Measurements from ENCODE around the gene GAPT.

DNA sequence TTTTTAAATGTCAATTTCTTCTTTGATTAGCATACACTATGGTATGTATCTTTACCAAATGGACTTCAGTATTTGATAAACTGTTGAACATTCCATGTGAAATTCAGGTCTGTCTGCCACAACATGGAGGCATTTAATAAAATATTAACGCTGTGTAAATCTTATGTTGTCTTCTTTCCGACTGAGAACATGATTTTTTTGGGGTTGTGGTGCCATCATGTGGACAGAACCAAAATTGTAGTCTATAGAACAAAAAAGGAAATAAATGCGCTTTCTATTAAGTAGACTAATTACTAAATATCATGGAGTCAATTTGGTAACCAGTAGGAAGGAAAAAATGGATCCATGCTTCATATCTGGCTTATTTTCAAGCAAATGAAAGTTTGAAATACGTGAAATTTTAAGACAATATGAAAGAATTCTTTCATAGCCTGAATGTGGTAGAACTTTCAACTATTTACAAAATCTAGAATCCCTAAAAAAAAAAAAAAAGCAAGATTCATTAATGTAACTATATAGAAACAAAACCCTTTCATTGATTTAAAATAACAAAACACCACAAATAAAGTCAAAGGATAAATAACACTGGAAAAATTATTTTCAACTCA lies 28.5 kb upstream of the GAPT start:
- TF ChIP-seq, protein P1, sequence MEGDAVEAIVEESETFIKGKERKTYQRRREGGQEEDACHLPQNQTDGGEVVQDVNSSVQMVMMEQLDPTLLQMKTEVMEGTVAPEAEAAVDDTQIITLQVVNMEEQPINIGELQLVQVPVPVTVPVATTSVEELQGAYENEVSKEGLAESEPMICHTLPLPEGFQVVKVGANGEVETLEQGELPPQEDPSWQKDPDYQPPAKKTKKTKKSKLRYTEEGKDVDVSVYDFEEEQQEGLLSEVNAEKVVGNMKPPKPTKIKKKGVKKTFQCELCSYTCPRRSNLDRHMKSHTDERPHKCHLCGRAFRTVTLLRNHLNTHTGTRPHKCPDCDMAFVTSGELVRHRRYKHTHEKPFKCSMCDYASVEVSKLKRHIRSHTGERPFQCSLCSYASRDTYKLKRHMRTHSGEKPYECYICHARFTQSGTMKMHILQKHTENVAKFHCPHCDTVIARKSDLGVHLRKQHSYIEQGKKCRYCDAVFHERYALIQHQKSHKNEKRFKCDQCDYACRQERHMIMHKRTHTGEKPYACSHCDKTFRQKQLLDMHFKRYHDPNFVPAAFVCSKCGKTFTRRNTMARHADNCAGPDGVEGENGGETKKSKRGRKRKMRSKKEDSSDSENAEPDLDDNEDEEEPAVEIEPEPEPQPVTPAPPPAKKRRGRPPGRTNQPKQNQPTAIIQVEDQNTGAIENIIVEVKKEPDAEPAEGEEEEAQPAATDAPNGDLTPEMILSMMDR (IDR thresholded peaks at IDR 0.05): peak; percentile 49 to 83 (median 57)
- no peak for TF ChIP-seq POLR2A (IDR thresholded peaks at IDR 0.05)

Measured in tibial nerve (tissue), 3 donors.